CD4-positive, alpha-beta T cell treated with Interleukin-2 at 100 ng/mL for 4 hours (primary cell): Measurements from ENCODE around the gene BRSK2.
"Not testable (repeated sequence)": the region's sequence is repeated elsewhere in the genome, so short reads cannot be mapped to it uniquely, and the experiment has no call there.

Source experiments
- DNase-seq: peaks from one replicate; pipeline ENCODE4 v3.0.0-alpha.2; 2020; ENCODE audit warnings: low spot score

Gene BRSK2

GRCh38 chr11:1354125-1354938, 35.4 kb upstream of the BRSK2 start:
- DNase-seq: no peak

DNA sequence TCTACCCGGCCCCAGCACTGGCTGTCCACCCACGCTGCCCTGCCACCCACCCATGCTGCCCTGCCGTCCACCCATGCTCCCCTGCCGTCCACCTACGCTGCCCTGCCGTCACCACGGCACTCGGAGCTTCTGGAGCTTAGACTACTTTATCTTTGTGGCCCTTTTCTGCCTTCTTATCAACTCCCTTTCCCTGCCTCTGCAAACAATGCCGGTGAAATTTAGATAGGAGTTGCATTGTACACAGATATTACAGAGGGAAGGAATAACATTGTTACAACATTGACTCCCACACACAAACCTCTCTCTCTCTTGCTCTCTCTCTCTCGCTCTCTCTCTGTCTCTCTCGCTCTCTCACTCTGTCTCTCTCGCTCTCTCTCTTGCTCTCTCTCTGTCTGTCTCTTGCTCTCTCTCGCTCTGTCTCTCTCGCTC, 33.7 kb upstream of the BRSK2 start:
- no peak for DNase-seq

DNA sequence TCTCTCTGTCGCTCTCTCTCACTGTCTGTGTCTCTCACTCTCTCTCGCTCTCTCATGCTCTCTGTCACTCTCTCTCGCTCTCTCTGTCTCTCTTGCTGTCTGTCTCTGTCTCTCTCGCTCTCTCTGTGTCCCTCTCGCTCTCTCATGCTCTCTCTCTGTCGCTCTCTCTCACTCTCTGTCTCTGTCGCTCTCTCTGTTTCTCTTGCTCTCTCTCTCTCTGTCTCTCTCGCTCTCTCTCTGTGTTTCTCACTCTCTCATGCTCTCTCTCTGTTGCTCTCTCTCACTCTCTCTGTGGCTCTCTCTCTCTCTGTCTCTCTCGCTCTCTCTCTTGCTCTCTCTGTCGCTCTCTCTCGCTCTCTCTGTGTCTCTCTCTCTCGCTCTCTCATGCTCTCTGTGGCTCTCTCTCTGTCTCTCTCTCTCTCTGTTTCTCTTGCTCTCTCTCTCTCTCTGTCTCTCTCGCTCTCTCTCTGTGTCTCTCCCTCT, 33.2 kb upstream of the BRSK2 start:
- no peak for DNase-seq

DNA sequence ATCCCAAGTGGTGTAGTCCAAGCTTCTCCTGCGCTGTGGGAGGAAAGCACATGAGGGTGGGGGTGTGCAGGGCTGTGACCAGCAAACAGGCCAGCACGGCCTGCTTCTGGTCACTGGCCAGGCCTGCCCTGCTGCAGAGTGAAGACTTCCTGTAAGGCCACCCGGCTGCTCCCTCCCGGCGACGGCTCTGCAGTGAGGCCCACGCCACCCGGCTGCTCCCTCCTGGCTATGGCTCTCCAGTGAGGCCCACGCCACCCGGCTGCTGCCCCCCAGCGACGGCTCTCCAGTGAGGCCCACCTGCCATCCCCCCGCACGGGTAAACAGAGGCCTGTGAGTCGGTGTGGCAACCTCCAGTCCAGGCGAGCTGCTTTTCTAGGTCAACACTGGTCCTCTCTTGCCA, 31.4 kb upstream of the BRSK2 start:
- DNase-seq: no peak

GRCh38 chr11:1358931-1359330, 30.8 kb upstream of the BRSK2 start:
- DNase-seq: not testable (repeated sequence)

- DNase-seq: no peak
Measured at GRCh38 chr11:1359556-1359955, 30.2 kb upstream of the BRSK2 start.

DNA sequence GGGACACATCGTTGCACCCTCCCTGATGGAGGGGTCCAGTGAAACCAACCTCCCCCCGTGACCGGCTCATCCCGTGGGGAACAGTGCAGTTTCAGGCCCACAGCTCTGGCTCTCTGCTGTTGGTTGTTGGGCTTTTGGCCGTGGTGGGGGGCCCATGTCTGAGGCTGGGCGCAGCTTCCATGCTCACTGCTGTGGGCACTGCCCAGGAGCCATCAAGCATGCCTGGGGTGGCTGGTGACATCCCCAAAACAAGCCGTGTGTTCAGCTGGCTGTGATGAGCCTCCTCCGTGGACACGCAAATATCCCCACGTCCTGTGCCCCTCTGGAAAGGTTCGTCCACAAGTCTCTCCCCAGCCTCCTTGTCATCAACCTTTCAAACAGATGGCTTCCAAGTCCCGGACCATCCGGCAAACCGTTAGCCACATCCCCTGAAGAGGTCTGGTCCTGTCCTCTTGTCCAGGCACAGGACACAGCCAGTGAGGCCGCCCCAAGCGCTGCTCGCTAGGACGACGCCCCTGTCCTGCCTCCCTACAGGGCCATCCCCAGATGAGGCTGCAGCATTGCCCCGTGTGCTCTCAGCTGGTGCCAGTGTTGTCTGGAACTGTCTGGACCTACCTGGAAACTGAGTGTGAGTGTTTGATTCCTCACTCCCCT, 29.4 kb upstream of the BRSK2 start:
- no peak for DNase-seq

DNA sequence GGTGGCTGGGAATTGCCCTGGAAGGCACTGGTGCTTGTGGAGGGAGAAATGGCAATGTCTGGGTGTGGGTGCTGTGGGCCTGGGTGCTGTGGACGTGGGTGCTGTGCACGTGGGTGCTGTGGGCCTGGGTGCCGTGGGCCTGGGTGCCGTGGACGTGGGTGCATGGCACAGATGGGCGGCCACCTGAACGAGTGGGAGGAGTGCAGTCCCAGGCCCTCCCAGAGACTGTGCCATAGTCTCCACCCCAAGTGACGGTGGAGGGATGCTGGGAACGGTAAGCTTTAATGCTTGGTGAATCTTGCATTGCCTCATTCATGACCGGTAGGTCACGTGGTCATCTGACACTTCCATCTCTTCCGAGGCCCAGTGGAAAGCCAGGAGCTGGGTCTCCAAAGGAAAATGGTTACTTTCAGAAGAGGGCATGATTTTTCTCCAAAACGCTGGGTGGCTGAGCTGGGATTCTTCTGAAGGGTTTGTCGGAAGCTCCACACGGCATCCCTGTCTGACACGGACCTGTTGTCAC, 28.8 kb upstream of the BRSK2 start:
- no peak for DNase-seq

- no peak for DNase-seq
Measured at GRCh38 chr11:1361882-1362281, 27.9 kb upstream of the BRSK2 start.

DNA sequence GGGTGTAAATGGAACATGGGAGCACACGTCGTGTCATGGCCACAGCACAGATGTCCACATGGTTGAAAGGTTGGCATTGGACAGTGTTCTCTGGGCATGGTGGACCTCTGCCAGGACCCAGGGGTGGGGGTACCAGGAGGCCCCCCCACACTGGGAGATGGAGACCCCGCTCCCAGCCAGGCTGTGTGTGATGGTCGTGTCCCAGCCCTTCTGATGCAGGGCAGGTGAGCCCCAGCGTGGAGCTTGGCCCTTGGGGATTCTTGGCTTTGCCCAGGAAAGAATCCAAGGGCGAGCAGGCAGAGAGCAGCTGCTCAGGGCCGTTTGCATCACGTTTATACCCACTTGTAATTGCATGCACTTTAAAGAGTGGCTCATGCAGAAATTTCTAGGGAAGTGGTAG, 22.0 kb upstream of the BRSK2 start:
- DNase-seq: no peak

DNA sequence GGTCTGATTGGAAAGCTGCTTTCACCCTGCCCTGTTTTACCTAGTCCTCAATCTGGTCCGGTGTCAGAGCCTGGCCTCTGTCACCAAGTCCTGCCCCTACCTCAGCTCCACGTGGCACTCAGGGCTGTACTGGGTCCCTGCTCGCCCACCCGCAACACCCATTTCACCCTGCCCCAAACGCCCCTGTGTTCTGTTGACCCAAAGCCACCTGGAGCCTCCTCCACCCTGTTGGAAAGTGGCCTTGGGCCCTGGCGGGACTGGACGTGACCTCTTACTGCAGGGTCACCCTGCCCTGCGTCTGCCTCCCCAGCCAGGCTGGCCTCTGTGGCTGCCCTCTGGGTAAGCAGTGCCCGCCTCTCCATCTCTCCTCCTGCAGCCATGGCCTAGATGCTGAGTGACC, 21.5 kb upstream of the BRSK2 start:
- DNase-seq: no peak

- no peak for DNase-seq
Measured at GRCh38 chr11:1368966-1369365, 20.8 kb upstream of the BRSK2 start.

- DNase-seq: no peak
Measured at GRCh38 chr11:1369371-1370005, 20.2 kb upstream of the BRSK2 start.

GRCh38 chr11:1370186-1371025, 19.3 kb upstream of the BRSK2 start:
- DNase-seq: no peak

GRCh38 chr11:1371026-1371325, 18.8 kb upstream of the BRSK2 start:
- no peak for DNase-seq

DNA sequence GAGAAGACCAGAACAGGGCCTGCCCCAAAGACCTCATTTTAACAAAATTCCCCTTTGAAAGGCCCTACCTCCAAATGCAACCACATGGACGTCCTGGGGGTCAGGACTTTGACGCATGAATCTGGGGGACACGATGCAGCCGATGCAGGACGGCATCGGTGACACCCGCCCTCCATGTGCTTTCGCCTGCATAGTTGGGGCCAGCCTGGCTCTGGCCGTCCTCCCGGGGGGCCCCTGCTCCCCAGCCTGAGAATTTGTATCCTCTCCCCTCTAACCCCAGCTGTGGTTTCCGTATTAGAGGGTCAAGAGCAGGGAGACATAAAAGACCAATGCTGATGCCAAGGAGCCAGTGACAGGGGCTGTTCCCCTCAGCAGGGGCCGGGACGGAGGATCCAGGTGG, 18.4 kb upstream of the BRSK2 start:
- no peak for DNase-seq

DNA sequence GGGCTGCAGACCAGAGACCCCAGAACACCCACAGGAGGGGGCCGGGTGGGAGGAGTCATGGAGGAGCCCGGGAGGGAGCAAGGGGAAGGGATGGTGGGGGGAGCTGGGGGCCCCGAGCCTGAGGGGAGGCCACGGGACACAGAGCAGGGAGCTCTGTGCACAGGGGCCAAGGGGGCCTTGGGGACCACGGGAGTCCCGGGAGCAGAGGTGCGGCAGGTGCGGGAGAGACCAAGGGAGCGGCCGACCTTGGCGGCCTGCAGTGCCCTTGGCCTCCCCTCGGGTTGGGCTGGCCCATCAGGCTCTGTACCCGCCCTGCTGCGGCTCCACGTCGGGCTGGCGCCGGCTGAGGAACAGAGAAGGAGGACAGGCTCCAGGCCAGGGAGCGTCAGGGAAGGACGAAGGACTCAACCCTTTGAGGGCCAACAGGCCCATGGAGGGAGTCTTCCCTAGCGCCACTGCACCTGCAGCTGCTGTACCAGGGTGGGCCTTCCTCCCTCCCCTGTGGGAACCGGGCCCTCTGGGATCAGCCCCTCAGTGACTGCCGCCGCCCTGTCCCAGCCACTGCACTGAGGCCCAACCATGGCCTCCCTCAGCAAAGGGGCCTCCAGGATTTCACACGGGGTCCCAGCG, 17.8 kb upstream of the BRSK2 start:
- DNase-seq: no peak

DNA sequence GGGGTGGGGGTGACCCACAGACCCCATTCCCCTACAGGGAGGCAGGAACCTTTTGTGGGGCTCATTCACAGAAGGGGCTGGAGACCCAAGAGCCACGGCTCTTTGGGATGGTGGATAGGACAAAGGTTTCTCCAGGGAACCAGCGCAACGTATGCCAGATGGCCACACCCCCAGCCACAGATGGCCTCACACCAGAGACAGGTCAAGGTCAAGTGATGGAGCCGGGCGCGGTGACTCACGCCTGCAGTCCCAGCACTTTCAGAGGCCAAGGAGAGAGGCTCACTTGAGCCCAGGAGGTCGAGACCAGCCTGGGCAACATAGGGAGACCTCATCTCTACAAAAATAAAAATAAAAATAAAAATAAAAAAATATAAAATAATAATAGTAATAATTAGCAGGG, 17.1 kb upstream of the BRSK2 start:
- no peak for DNase-seq

GRCh38 chr11:1373536-1374214, 16.1 kb upstream of the BRSK2 start:
- DNase-seq: no peak

DNA sequence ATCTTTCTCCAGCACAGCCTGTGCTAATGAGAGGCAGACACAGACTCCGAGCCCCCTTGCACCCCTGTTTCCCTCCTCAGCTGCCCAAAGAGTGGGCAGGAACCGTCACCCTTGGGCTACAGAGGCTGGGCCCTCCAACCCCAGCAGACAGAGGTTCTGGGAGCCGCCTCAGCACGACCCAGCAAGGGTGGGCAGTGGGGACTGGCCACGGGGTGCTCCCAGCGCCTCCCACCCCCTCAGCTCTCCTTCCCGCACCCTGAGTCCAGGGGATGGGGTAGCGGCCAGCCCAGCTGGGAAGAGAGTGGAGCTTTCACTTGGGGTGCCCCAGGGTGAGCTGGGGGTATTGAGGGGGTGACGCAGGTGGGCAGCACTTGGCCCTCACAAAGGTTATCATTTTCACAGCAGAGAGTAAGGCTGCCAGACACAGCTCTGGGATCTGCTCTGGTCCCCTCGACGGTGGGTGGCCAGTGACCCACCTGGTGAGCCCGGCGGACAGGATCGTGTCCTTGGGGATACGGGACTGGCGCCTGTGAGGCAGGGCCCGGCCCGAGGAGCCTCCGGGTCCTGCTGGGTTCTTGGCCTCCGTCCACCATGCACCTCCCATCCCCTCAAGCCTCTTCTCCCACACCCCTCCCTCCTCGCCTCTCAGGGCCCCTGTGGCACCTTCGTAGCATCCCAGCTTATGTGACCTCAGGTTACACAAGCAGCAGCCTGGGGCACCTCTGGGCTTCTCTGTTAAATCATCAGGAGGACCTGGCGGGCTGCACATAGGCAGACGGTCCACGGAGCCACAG, 14.4 kb upstream of the BRSK2 start:
- no peak for DNase-seq
